HepG2 (cell line): ENCODE data around the gene TMEM129. TPM values are rescaled to one million over a fixed set of nuclear protein-coding genes. Genes with fewer than 3 reads are reported as not detected.

Experiments
- ATAC-seq: fragments of 200-7000 bp; cut with Tn5 transposase; 3 replicates; pipeline ENCODE4 v1.9.1; 2020; ENCODE audit warnings: mild to moderate bottlenecking, moderate library complexity
- BruUV-seq: library from RNA; stranded (reverse); fragments of 400-500 nt; replicated peaks from 2 replicates; lab custom pipeline; 2021; lab: Mats Ljungman, UMichigan
- CTCF ChIA-PET: fragments of 300-600 bp; formaldehyde crosslinking; extraction: SDS; loops from one replicate; lab custom pipeline; 2021; ENCODE audit warnings: low total read pairs, inconsistent platforms, low intra/inter-chr PET ratio; lab: Yijun Ruan, JAX
- POLR2A ChIA-PET: fragments of 350-600 bp; sonication (Branson Sonifier 250); formaldehyde crosslinking; loops from one replicate; lab custom pipeline; 2020; ENCODE audit warnings: antibody characterized with exemption, inconsistent platforms; lab: Yijun Ruan, JAX
- DNase-seq: peaks from one replicate; pipeline ENCODE4 v3.0.0-alpha.2; 2015; ENCODE audit warnings: low spot score
- FAIRE-seq: peaks from 3 replicates; lab custom pipeline; 2011; peaks lifted over from hg19 to GRCh38; lab: Jason Lieb, UNC
- H2AFZ ChIP-seq: one replicate; pipeline ENCODE4 v1.6.1; 2011; ENCODE audit warnings: low read length, inconsistent platforms
- H3K27ac ChIP-seq: fragments of 300-600 bp; 3 replicates; pipeline ENCODE4 v1.8.0; 2011; ENCODE audit warnings: mixed run types, mild to moderate bottlenecking, mixed read lengths, low read length, inconsistent platforms; ENCODE audit not compliant: insufficient read depth; ENCODE audit errors: extremely low read length
- H3K27me3 ChIP-seq, 2 experiments: fragments of 200-600 bp in 1 of 2; 2 replicates in 1 of 2; 3 replicates in 1 of 2; pipeline versions ENCODE4 v1.6.0 to v1.8.0; 2011; ENCODE audit warnings: low read length in 2 of 2, mild to moderate bottlenecking in 2 of 2, moderate library complexity in 2 of 2, inconsistent platforms in 1 of 2; ENCODE audit not compliant: insufficient read depth in 2 of 2, control insufficient read depth in 1 of 2
- H3K36me3 ChIP-seq, 2 experiments: fragments of 200-600 bp in 1 of 2; replicated peaks in 1 of 2; 2 replicates in 1 of 2; 3 replicates in 1 of 2; pipeline versions ENCODE4 v1.5.1 to v1.8.0; 2011; ENCODE audit warnings: low read length in 2 of 2, inconsistent platforms in 1 of 2; ENCODE audit not compliant: insufficient read depth in 2 of 2, control insufficient read depth in 1 of 2
- H3K4me1 ChIP-seq: 2 replicates; pipeline ENCODE4 v1.5.1; 2012; ENCODE audit warnings: low read length, inconsistent platforms; ENCODE audit not compliant: insufficient read depth
- H3K4me2 ChIP-seq: 2 replicates; pipeline ENCODE4 v1.6.0; 2011; ENCODE audit warnings: low read depth, low read length, inconsistent platforms
- H3K4me3 ChIP-seq, 3 experiments: fragments of 200-600 bp in 1 of 3; sonication (generic), shearing (Covaris generic) in 1 of 3; replicated peaks in 1 of 3; 2 replicates each; pipeline ENCODE4 v1.5.1; 2011 to 2016; ENCODE audit warnings: low read length in 3 of 3, inconsistent platforms in 2 of 3, low read depth in 2 of 3, mild to moderate bottlenecking in 2 of 3, control low read depth in 1 of 3, mixed read lengths in 1 of 3; ENCODE audit not compliant: insufficient read depth in 1 of 3
- H3K79me2 ChIP-seq: one replicate; pipeline ENCODE4 v1.6.1; 2011; ENCODE audit warnings: low read length, inconsistent platforms; ENCODE audit not compliant: insufficient read depth
- H3K9ac ChIP-seq: 2 replicates; pipeline ENCODE4 v1.6.0; 2011; ENCODE audit warnings: mild to moderate bottlenecking, low read depth, low read length, inconsistent platforms; ENCODE audit not compliant: insufficient read depth
- H3K9me3 ChIP-seq: 2 replicates; pipeline ENCODE4 v1.5.1; 2012; ENCODE audit warnings: mild to moderate bottlenecking, low read length
- H4K20me1 ChIP-seq: 2 replicates; pipeline ENCODE4 v1.6.0; 2011; ENCODE audit warnings: inconsistent platforms, mild to moderate bottlenecking, low read length, moderate library complexity; ENCODE audit not compliant: insufficient read depth
- ARHGAP35 ChIP-seq: sonication (generic); formaldehyde crosslinking; IDR thresholded peaks from 2 replicates; pipeline ENCODE4 v1.9.0; 2022; ENCODE audit warnings: mild to moderate bottlenecking, inconsistent platforms, moderate library complexity, missing genetic modification reagents, borderline replicate concordance
- CHD2 ChIP-seq: IDR thresholded peaks from 2 replicates; pipeline ENCODE4 v1.6.1; 2011; ENCODE audit warnings: low read depth, low read length, improper control_type of control experiment
- FLYWCH1 ChIP-seq: sonication (generic); formaldehyde crosslinking; IDR thresholded peaks from 2 replicates; pipeline ENCODE4 v1.8.1; 2023; ENCODE audit warnings: mild to moderate bottlenecking, missing genetic modification reagents
- GPBP1L1 ChIP-seq: sonication (generic); formaldehyde crosslinking; IDR thresholded peaks from 2 replicates; pipeline ENCODE4 v1.5.0; 2020; ENCODE audit warnings: mild to moderate bottlenecking, missing genetic modification reagents
- TP53 ChIP-seq: sonication (generic); formaldehyde crosslinking; conservative IDR thresholded peaks from 2 replicates; pipeline ENCODE4 v1.4.0; 2020; ENCODE audit warnings: missing genetic modification reagents
- ZBTB20 ChIP-seq: sonication (generic); formaldehyde crosslinking; IDR thresholded peaks from 2 replicates; pipeline ENCODE4 v1.8.1; 2023; ENCODE audit warnings: missing genetic modification reagents, low read depth, mild to moderate bottlenecking, borderline replicate concordance
- ZBTB26 ChIP-seq: IDR thresholded peaks from 2 replicates; pipeline ENCODE4 v1.6.1; 2016; ENCODE audit warnings: missing compliant biosample characterization, missing genetic modification reagents, borderline replicate concordance
- ZNF296 ChIP-seq: sonication (generic); formaldehyde crosslinking; conservative IDR thresholded peaks from 2 replicates; pipeline ENCODE4 v1.5.0; 2020; ENCODE audit warnings: mild to moderate bottlenecking, missing genetic modification reagents
- ZNF30 ChIP-seq: sonication (generic); formaldehyde crosslinking; IDR thresholded peaks from 2 replicates; pipeline ENCODE4 v1.5.0; 2020; ENCODE audit warnings: mild to moderate bottlenecking, missing genetic modification reagents
- ZNF549 ChIP-seq: sonication (generic); formaldehyde crosslinking; IDR thresholded peaks from 2 replicates; pipeline ENCODE4 v1.5.0; 2020; ENCODE audit warnings: missing genetic modification reagents
- ZNF614 ChIP-seq: IDR thresholded peaks from 2 replicates; pipeline ENCODE4 v1.6.1; 2018; ENCODE audit warnings: missing biosample characterization, missing genetic modification reagents, inconsistent platforms, borderline replicate concordance
- ZNF670 ChIP-seq: sonication (generic); formaldehyde crosslinking; IDR thresholded peaks from 2 replicates; pipeline ENCODE4 v1.8.0; 2022; ENCODE audit warnings: mild to moderate bottlenecking, missing genetic modification reagents, borderline replicate concordance
- ZNF691 ChIP-seq: sonication (generic); formaldehyde crosslinking; IDR thresholded peaks from 2 replicates; pipeline ENCODE4 v1.4.0; 2020; ENCODE audit warnings: missing genetic modification reagents, low read depth, mild to moderate bottlenecking, borderline replicate concordance
- WGBS: methylation state at CpG from one replicate; pipeline ENCODE4 v1.1.6; 2017; ENCODE audit warnings: low lambda C conversion rate; 5-methylcytosine and 5-hydroxymethylcytosine counted together
- in situ Hi-C: cut with HindIII; loops from 2 replicates; pipeline ENCODE4 v1.10.0; 2017; ENCODE audit warnings: low pct_unique_long_range_greater_than_20kb; ENCODE audit not compliant: extremely low pct_ligation_motif_present
- intact Hi-C: fragments of 100-400 bp; cut with micrococcal nuclease; formaldehyde crosslinking; loops from one replicate; pipeline ENCODE4 v1.10.0; 2022; ENCODE audit not compliant: unreplicated experiment
- polyA plus RNA-seq, 8 experiments: library from polyadenylated mRNA; depleted of rRNA in 3 of 8; stranded (reverse) in 7 of 8; unstranded in 1 of 8; fragments of >200 nt; fragmentation: Illumina TruSeq in 4 of 8; extraction: Trizol in 4 of 8; gene quantifications; 2 replicates each; pipeline versions ENCODE4 v1.2.1 to v1.2.3, GENCODE V29; 2011 to 2016; ENCODE audit warnings: low read depth in 4 of 8, missing spikeins in 1 of 8, mixed read lengths in 1 of 8; ENCODE audit not compliant: insufficient read depth in 1 of 8
- total RNA-seq, 5 experiments: library from RNA; depleted of rRNA; stranded (reverse); fragments of >200 nt; fragmentation: Illumina TruSeq; extraction: Trizol; gene quantifications; 2 replicates each; pipeline ENCODE4 v1.2.3, GENCODE V29; 2016; ENCODE audit warnings: low read depth in 1 of 5
- TF ChIP-seq, protein P1 (sequence below): sonication (generic); formaldehyde crosslinking; IDR thresholded peaks from 2 replicates; pipeline ENCODE4 v1.4.0; 2020; ENCODE audit warnings: missing genetic modification reagents
- TF ChIP-seq, protein P2 (sequence below): sonication (generic); formaldehyde crosslinking; conservative IDR thresholded peaks from 2 replicates; pipeline ENCODE4 v1.5.0; 2020; ENCODE audit warnings: missing genetic modification reagents
- TF ChIP-seq, protein P3 (sequence below): sonication (generic); formaldehyde crosslinking; IDR thresholded peaks from 2 replicates; pipeline ENCODE4 v1.9.0; 2021; ENCODE audit warnings: missing genetic modification reagents, borderline replicate concordance

The TMEM129 gene
- total and polyA plus RNA-seq, 2 of the 13 experiments (the other 11 are each of a cell fraction or from before 2014, with no cell fraction given), result 19.0 to 25.8 TPM

- no peak for TF ChIP-seq ZNF614 (CRISPR knock-in tag)
- no peak for TF ChIP-seq CHD2
- no peak for TF ChIP-seq ZNF296 (CRISPR knock-in tag)
- TF ChIP-seq GPBP1L1, result no peak
- no peak for TF ChIP-seq FLYWCH1 (CRISPR knock-in tag)
- no peak for TF ChIP-seq ZBTB20 (CRISPR knock-in tag)
- TF ChIP-seq, protein P1, sequence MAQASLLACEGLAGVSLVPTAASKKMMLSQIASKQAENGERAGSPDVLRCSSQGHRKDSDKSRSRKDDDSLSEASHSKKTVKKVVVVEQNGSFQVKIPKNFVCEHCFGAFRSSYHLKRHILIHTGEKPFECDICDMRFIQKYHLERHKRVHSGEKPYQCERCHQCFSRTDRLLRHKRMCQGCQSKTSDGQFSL (CRISPR knock-in tag), result no peak
Measured at GRCh38 chr4:1674682-1675081, 46.4 kb downstream of the TMEM129 start (continued).

- H3K27ac ChIP-seq, result no peak overlapping the region
- FAIRE-seq, result no peak
- H4K20me1 ChIP-seq, result no peaks in the 10 kb centered on the region
- no peak overlapping the region for H3K4me3 ChIP-seq
- in situ Hi-C loops (no loop called here), intact Hi-C loops (no loop called here)
- H3K36me3 ChIP-seq, result no peaks in the 10 kb centered on the region
- POLR2A ChIA-PET, result no interaction called here
- ATAC-seq, result no peak
- H3K4me1 ChIP-seq, result peaks cover 18% of the 10 kb centered on the region
- BruUV-seq, result no TSS peak
- no peaks in the 10 kb centered on the region for H3K79me2 ChIP-seq
- H2AFZ ChIP-seq, result no peak overlapping the region
- H3K27me3 ChIP-seq, result peaks cover under 1 to 17% of the 10 kb centered on the region in 2 experiments; a peak in 2 of 5 replicates
- no peak overlapping the region for H3K9ac ChIP-seq
- H3K4me2 ChIP-seq, result no peak overlapping the region
- H3K9me3 ChIP-seq, result no peaks in the 10 kb centered on the region
- CTCF ChIA-PET, result no interaction called here
- DNase-seq, result no peak
- 69% methylated on average over 15 of the region's 20 CpGs for WGBS
- TF ChIP-seq TP53 (no peak), ZNF691 (no peak), ZBTB26 (CRISPR knock-in tag) (no peak), ARHGAP35 (CRISPR knock-in tag) (no peak), ZNF670 (CRISPR knock-in tag) (no peak), ZNF30 (CRISPR knock-in tag) (no peak), ZNF549 (CRISPR knock-in tag) (no peak)
- TF ChIP-seq, protein P2, sequence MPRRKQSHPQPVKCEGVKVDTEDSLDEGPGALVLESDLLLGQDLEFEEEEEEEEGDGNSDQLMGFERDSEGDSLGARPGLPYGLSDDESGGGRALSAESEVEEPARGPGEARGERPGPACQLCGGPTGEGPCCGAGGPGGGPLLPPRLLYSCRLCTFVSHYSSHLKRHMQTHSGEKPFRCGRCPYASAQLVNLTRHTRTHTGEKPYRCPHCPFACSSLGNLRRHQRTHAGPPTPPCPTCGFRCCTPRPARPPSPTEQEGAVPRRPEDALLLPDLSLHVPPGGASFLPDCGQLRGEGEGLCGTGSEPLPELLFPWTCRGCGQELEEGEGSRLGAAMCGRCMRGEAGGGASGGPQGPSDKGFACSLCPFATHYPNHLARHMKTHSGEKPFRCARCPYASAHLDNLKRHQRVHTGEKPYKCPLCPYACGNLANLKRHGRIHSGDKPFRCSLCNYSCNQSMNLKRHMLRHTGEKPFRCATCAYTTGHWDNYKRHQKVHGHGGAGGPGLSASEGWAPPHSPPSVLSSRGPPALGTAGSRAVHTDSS (CRISPR knock-in tag), result no peak
- TF ChIP-seq, protein P3, sequence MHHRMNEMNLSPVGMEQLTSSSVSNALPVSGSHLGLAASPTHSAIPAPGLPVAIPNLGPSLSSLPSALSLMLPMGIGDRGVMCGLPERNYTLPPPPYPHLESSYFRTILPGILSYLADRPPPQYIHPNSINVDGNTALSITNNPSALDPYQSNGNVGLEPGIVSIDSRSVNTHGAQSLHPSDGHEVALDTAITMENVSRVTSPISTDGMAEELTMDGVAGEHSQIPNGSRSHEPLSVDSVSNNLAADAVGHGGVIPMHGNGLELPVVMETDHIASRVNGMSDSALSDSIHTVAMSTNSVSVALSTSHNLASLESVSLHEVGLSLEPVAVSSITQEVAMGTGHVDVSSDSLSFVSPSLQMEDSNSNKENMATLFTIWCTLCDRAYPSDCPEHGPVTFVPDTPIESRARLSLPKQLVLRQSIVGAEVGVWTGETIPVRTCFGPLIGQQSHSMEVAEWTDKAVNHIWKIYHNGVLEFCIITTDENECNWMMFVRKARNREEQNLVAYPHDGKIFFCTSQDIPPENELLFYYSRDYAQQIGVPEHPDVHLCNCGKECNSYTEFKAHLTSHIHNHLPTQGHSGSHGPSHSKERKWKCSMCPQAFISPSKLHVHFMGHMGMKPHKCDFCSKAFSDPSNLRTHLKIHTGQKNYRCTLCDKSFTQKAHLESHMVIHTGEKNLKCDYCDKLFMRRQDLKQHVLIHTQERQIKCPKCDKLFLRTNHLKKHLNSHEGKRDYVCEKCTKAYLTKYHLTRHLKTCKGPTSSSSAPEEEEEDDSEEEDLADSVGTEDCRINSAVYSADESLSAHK (CRISPR knock-in tag), result no peak
Measured at GRCh38 chr4:1673671-1674070, 47.5 kb downstream of the TMEM129 start.
